GM13977 (cell line): ENCODE results near the gene SP100.

Source experiments
- DNase-seq: peaks from one replicate; pipeline ENCODE4 v3.0.0; 2012; ENCODE audit warnings: low spot score
- in situ Hi-C: fragments of 300-500 bp; cut with MboI; formaldehyde crosslinking; loops from one replicate; pipeline ENCODE4 v1.12.0; 2022; ENCODE audit warnings: low sequenced_read_pairs, low pct_unique_long_range_greater_than_20kb, mixed read lengths, inconsistent platforms; ENCODE audit not compliant: unreplicated experiment
- TF ChIP-seq, protein P1 (sequence below): IDR thresholded peaks from 2 replicates; pipeline ENCODE4 v1.5.1; 2012; ENCODE audit warnings: mild to moderate bottlenecking, control low read depth; ENCODE audit not compliant: insufficient read depth; ENCODE audit errors: extremely low read depth, missing control alignments

Gene SP100

GRCh38 chr2:230441227-230441897 is 25.4 kb downstream of the SP100 start:
- TF ChIP-seq, protein P1, sequence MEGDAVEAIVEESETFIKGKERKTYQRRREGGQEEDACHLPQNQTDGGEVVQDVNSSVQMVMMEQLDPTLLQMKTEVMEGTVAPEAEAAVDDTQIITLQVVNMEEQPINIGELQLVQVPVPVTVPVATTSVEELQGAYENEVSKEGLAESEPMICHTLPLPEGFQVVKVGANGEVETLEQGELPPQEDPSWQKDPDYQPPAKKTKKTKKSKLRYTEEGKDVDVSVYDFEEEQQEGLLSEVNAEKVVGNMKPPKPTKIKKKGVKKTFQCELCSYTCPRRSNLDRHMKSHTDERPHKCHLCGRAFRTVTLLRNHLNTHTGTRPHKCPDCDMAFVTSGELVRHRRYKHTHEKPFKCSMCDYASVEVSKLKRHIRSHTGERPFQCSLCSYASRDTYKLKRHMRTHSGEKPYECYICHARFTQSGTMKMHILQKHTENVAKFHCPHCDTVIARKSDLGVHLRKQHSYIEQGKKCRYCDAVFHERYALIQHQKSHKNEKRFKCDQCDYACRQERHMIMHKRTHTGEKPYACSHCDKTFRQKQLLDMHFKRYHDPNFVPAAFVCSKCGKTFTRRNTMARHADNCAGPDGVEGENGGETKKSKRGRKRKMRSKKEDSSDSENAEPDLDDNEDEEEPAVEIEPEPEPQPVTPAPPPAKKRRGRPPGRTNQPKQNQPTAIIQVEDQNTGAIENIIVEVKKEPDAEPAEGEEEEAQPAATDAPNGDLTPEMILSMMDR, result no peak
- DNase-seq, result no peak
- in situ Hi-C loops, result no loop called here

DNA sequence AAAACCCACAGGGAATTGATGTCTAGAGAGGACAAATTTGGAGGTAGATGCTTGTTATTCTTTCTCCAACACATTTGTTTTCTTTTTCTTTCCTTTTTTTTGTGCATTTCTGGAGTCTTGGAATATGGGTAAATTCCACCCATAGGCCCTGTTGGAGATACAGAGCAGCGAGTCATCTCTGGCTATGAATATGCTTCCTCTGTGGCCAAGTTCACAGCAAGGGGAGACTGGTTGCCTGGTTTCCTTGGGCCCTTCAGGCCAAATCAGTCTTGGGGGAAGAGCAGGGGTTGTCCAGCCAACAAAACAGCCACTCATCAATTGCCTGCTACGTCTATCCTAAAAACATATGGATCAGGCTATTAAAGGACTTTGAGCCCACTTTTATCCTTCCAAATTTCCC is 27.5 kb downstream of the SP100 start:
- in situ Hi-C loops, result no loop called here
- TF ChIP-seq, protein P1, result no peak
- DNase-seq, result no peak

DNA sequence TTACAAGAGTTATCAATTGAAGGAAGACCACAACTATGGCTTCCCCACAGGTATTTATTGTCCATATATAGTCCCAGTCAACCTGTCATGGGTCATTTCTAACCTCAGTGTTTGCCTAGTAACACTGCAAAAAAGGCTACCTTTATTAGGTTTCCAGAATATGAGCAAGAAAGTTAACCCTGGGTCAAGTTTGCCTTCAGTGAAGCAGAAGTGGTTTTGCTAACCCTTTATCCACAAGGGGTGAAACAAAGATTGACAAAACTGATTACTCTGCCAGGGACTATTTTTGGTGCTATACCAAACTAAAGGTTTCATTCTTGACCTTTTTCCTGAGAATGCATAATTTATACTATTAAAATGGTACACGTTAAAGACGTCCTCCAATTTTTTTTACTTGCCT is 28.8 kb downstream of the SP100 start:
- DNase-seq, result no peak
- TF ChIP-seq, protein P1, result no peak

DNA sequence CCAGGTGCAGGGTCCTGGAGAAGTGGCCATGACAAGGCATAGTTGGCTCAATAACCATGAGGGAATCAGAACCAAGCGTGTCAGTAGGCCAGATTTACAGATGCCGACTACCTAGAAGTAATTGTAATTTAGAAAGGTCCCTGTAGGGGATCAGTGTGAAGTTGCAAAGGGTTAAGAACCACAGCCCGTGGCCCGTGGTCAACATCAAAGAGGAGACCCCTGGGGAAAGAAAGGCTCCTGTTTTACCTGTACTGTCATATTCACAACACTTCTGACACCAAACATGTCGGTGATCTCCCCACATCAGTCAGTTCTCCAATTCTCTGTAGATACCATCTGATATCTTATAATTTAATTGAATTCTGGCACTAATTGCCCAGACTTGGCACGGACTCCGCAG is 31.0 kb downstream of the SP100 start:
- no peak for DNase-seq
- in situ Hi-C loops, result no loop called here
- TF ChIP-seq, protein P1, result no peak

More for the DNA sequence above, 28.8 kb downstream of the SP100 start:
- in situ Hi-C loops, result no loop called here

DNA sequence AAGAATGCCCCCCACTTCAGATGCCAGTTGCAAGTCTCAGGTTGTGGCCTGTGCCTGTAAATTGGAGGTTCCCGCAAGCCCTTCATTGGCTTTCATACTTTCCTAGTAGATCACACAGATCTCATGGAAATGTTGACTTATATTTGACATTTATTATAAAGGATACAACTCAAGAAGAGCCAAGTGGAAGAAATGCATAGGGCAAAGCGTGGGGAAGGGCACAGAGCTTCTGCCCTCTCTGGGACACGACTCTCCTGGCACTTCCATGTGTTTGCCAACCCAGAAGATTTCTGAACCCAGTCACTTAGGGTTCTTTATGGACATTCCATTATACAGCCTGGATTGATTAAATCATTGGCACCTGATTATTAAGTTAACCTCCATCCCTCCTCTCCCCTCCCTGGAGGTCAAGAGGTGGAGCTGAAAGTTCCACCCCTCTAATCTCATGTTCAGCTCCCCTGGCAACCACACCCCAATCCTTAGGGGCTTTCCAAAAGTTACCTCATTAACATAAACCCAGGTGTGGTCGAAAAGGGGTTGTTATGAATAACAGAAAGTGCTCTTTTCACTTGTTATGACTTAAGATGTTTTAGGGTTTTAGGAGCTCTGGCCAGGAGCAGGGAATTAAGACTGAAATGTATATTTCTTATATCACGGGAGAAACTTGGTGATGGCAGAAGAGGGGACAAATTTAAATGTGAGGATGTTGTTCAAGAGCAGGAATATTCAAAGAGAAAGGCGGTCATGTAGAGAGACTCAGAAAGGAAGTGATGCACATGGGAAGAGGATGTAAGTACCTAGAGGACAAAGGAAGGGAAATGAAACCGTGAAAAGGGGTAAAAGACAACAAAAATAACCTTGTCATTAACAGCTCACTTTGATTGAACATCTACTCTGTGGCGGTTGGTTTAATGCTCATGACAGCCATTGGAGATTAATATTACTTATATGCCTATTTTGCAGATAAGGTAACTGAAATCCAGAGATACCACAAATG is 31.8 kb downstream of the SP100 start:
- in situ Hi-C loops, result no loop called here
- peak; percentile 40 for DNase-seq
- TF ChIP-seq, protein P1, result no peak

GRCh38 chr2:230449901-230450467 is 34.0 kb downstream of the SP100 start:
- in situ Hi-C loops, result no loop called here
- TF ChIP-seq, protein P1, result no peak
- DNase-seq, result no peak
